Fibroblast of skin of abdomen (primary cell): ENCODE measurements around the gene GAREM2.

ENCODE experiments used
- DNase-seq: peaks from one replicate; pipeline ENCODE4 v3.0.0-alpha.2; 2013

Gene GAREM2

GRCh38 chr2:26187537-26188104 is 14.7 kb downstream of the GAREM2 start:
- DNase-seq: no peak

GRCh38 chr2:26189123-26189522 is 16.2 kb downstream of the GAREM2 start:
- DNase-seq: no peak

- DNase-seq: no peak
These were observed 16.9 kb downstream of the GAREM2 start for GRCh38 chr2:26189751-26190150.

- DNase-seq: no peak
These were observed 17.5 kb downstream of the GAREM2 start for GRCh38 chr2:26190369-26190768.

- no peak for DNase-seq
These were observed 18.6 kb downstream of the GAREM2 start for GRCh38 chr2:26191316-26192159.

GRCh38 chr2:26193578-26194231 is 20.8 kb downstream of the GAREM2 start:
- DNase-seq: no peak

- DNase-seq: peak; percentile 62
These were observed 22.4 kb downstream of the GAREM2 start for GRCh38 chr2:26195040-26195984.

GRCh38 chr2:26196683-26197418 is 24.0 kb downstream of the GAREM2 start:
- no peak for DNase-seq

- DNase-seq: no peak
These were observed 24.6 kb downstream of the GAREM2 start for GRCh38 chr2:26197516-26197915.

- no peak for DNase-seq
These were observed 30.1 kb downstream of the GAREM2 start for GRCh38 chr2:26202981-26203490.

- no peak for DNase-seq
These were observed 31.0 kb downstream of the GAREM2 start for GRCh38 chr2:26203906-26204305.

- DNase-seq: no peak
These were observed 39.1 kb downstream of the GAREM2 start for GRCh38 chr2:26212011-26212410.

GRCh38 chr2:26214759-26215158 is 41.9 kb downstream of the GAREM2 start:
- DNase-seq: no peak

- DNase-seq: no peak
These were observed 42.9 kb downstream of the GAREM2 start for GRCh38 chr2:26215833-26216232.

- no peak for DNase-seq
These were observed 43.7 kb downstream of the GAREM2 start for GRCh38 chr2:26216587-26216986.

GRCh38 chr2:26217720-26218119 is 44.8 kb downstream of the GAREM2 start:
- no peak for DNase-seq

GRCh38 chr2:26223018-26223417 is 50.1 kb downstream of the GAREM2 start:
- DNase-seq: no peak

- DNase-seq: no peak
These were observed 51.2 kb downstream of the GAREM2 start for GRCh38 chr2:26224095-26224494.

- DNase-seq: no peak
These were observed 56.7 kb downstream of the GAREM2 start for GRCh38 chr2:26229595-26229994.

GRCh38 chr2:26230806-26231205 is 57.9 kb downstream of the GAREM2 start:
- no peak for DNase-seq

- no peak for DNase-seq
These were observed 62.2 kb downstream of the GAREM2 start for GRCh38 chr2:26235089-26235488.

- no peak for DNase-seq
These were observed 65.0 kb downstream of the GAREM2 start for GRCh38 chr2:26237868-26238267.
